IMR-90 (cell line): ENCODE results near the gene FOLR2. TPM values are rescaled to one million over a fixed set of nuclear protein-coding genes. Genes with fewer than 3 reads are reported as not detected.

Source experiments
- ATAC-seq: fragments of 200-7000 bp; cut with Tn5 transposase; 2 replicates; pipeline ENCODE4 v1.9.1; 2020; ENCODE audit warnings: low read depth, mild to moderate bottlenecking, moderate library complexity
- BruUV-seq: library from RNA; stranded (reverse); fragments of 400-500 nt; replicated peaks from 2 replicates; lab custom pipeline; 2021; lab: Mats Ljungman, UMichigan
- CTCF ChIA-PET: fragments of 300-600 bp; formaldehyde crosslinking; extraction: SDS; loops from one replicate; lab custom pipeline; 2021; ENCODE audit warnings: antibody characterized with exemption; lab: Yijun Ruan, JAX
- POLR2A ChIA-PET: fragments of 300-600 bp; sonication (Branson Sonifier 250); formaldehyde crosslinking; loops from one replicate; lab custom pipeline; 2022; ENCODE audit warnings: antibody characterized with exemption; ENCODE audit not compliant: unreplicated experiment; lab: Charles Lee
- DNase-seq: peaks from one replicate; pipeline ENCODE4 v3.0.0; 2013
- H2AFZ ChIP-seq: replicated peaks from 2 replicates; pipeline ENCODE3; 2013; ENCODE audit warnings: low read length, mild to moderate bottlenecking; ENCODE audit not compliant: poor library complexity
- H2AK5ac ChIP-seq: 2 replicates; pipeline ENCODE4 v1.6.1; 2013; ENCODE audit warnings: low read depth, low read length, inconsistent platforms
- H2AK9ac ChIP-seq: replicated peaks from 2 replicates; pipeline ENCODE3; 2013; ENCODE audit warnings: mild to moderate bottlenecking, low read depth, low read length, moderate library complexity; ENCODE audit not compliant: poor library complexity
- H2BK120ac ChIP-seq: 2 replicates; pipeline ENCODE4 v1.6.1; 2013; ENCODE audit warnings: low read depth, low read length, inconsistent platforms
- H2BK15ac ChIP-seq: 3 replicates; pipeline ENCODE4 v1.6.1; 2013; ENCODE audit warnings: low read depth, low read length, inconsistent platforms
- H2BK20ac ChIP-seq: 2 replicates; pipeline ENCODE4 v1.6.1; 2013; ENCODE audit warnings: low read depth, mild to moderate bottlenecking, inconsistent platforms, low read length, moderate library complexity
- H2BK5ac ChIP-seq: 2 replicates; pipeline ENCODE4 v1.6.1; 2013; ENCODE audit warnings: mild to moderate bottlenecking, low read depth, low read length, inconsistent platforms; ENCODE audit not compliant: poor library complexity, severe bottlenecking
- H3K14ac ChIP-seq: replicated peaks from 2 replicates; pipeline ENCODE4 v1.6.1; 2013; ENCODE audit warnings: low read depth, low read length, inconsistent platforms
- H3K18ac ChIP-seq: 2 replicates; pipeline ENCODE4 v1.6.1; 2013; ENCODE audit warnings: low read depth, low read length, control low read depth
- H3K23ac ChIP-seq: 2 replicates; pipeline ENCODE4 v1.6.1; 2013; ENCODE audit warnings: low read depth, low read length, inconsistent platforms
- H3K27ac ChIP-seq: 2 replicates; pipeline ENCODE4 v1.5.1; 2013; ENCODE audit warnings: mild to moderate bottlenecking, control low read depth, low read length; ENCODE audit not compliant: insufficient read depth
- H3K27me3 ChIP-seq: 2 replicates; pipeline ENCODE4 v1.6.1; 2013; ENCODE audit warnings: low read length; ENCODE audit not compliant: control insufficient read depth, insufficient read depth
- H3K36me3 ChIP-seq: 2 replicates; pipeline ENCODE4 v1.6.1; 2013; ENCODE audit warnings: low read length, mixed read lengths; ENCODE audit not compliant: control insufficient read depth, insufficient read depth
- H3K4ac ChIP-seq: 2 replicates; pipeline ENCODE4 v1.6.1; 2013; ENCODE audit warnings: low read depth, low read length, inconsistent platforms
- H3K4me1 ChIP-seq: 2 replicates; pipeline ENCODE4 v1.6.1; 2013; ENCODE audit warnings: low read length, mixed read lengths; ENCODE audit not compliant: control insufficient read depth, insufficient read depth
- H3K4me2 ChIP-seq: 2 replicates; pipeline ENCODE4 v1.6.1; 2013; ENCODE audit warnings: low read depth, mild to moderate bottlenecking, control low read depth, low read length, moderate library complexity
- H3K4me3 ChIP-seq: 2 replicates; pipeline ENCODE4 v1.5.1; 2013; ENCODE audit warnings: low read depth, mild to moderate bottlenecking, control low read depth, low read length, moderate library complexity; ENCODE audit not compliant: insufficient read depth
- H3K56ac ChIP-seq: 2 replicates; pipeline ENCODE4 v1.6.1; 2013; ENCODE audit warnings: low read length, inconsistent platforms; ENCODE audit not compliant: insufficient read depth; ENCODE audit errors: extremely low read depth
- H3K79me1 ChIP-seq, 2 experiments: 2 replicates each; pipeline ENCODE4 v1.6.1; 2013; ENCODE audit warnings: low read length in 2 of 2, inconsistent platforms in 1 of 2, low read depth in 1 of 2
- H3K9ac ChIP-seq: 2 replicates; pipeline ENCODE4 v1.6.1; 2013; ENCODE audit warnings: low read depth, low read length, control low read depth
- H3K9me1 ChIP-seq: 2 replicates; pipeline ENCODE4 v1.6.1; 2013; ENCODE audit warnings: low read length, inconsistent platforms; ENCODE audit not compliant: insufficient read depth
- H3K9me3 ChIP-seq: 2 replicates; pipeline ENCODE4 v1.6.1; 2013; ENCODE audit warnings: low read length; ENCODE audit not compliant: control insufficient read depth, insufficient read depth
- H4K20me1 ChIP-seq: 2 replicates; pipeline ENCODE4 v1.6.1; 2013; ENCODE audit warnings: low read length, inconsistent platforms; ENCODE audit not compliant: insufficient read depth
- H4K5ac ChIP-seq: 2 replicates; pipeline ENCODE4 v1.6.1; 2013; ENCODE audit warnings: mild to moderate bottlenecking, low read depth, low read length, control low read depth
- H4K8ac ChIP-seq, 2 experiments: 2 replicates each; pipeline ENCODE4 v1.6.1; 2013; ENCODE audit warnings: low read depth in 2 of 2, low read length in 2 of 2, control low read depth in 1 of 2, inconsistent platforms in 1 of 2
- H4K91ac ChIP-seq: 2 replicates; pipeline ENCODE4 v1.6.1; 2013; ENCODE audit warnings: low read depth, low read length, inconsistent platforms; ENCODE audit not compliant: insufficient read depth
- BHLHE40 ChIP-seq: fragments of 150-350 bp; IDR thresholded peaks from 2 replicates; pipeline ENCODE4 v1.6.1; 2016; ENCODE audit warnings: mild to moderate bottlenecking, low read depth, low read length
- FOS ChIP-seq: fragments of 150-350 bp; IDR thresholded peaks from 2 replicates; pipeline ENCODE4 v1.6.1; 2016; ENCODE audit warnings: low read depth, low read length
- MXI1 ChIP-seq: IDR thresholded peaks from 2 replicates; pipeline ENCODE4 v1.6.1; 2012; ENCODE audit warnings: low read depth, mild to moderate bottlenecking, low read length, moderate library complexity, borderline replicate concordance
- NFE2L2 ChIP-seq: fragments of 150-350 bp; IDR thresholded peaks from 2 replicates; pipeline ENCODE4 v1.6.1; 2016; ENCODE audit warnings: low read depth, mild to moderate bottlenecking, low read length
- RAD21 ChIP-seq: IDR thresholded peaks from 2 replicates; pipeline ENCODE4 v1.6.1; 2012; ENCODE audit warnings: low read length, improper control_type of control experiment
- WGBS, 2 experiments: methylation state at CpG; one replicate each; pipeline versions ENCODE4 v1.1.5 to v1.1.7; 2013; ENCODE audit warnings: missing lambda C conversion rate in 2 of 2; ENCODE audit not compliant: insufficient read length in 1 of 2; ENCODE audit errors: extremely low coverage in 2 of 2; 5-methylcytosine and 5-hydroxymethylcytosine counted together
- dilution Hi-C: fragments of 300-500 bp; cut with HindIII; formaldehyde crosslinking; loops from one replicate; pipeline ENCODE4 v1.14.3; 2018; ENCODE audit warnings: low sequenced_read_pairs; ENCODE audit not compliant: unreplicated experiment
- in situ Hi-C: fragments of 300-500 bp; cut with MboI; formaldehyde crosslinking; loops from 3 replicates; pipeline ENCODE4 v1.14.3; 2019; ENCODE audit warnings: low sequenced_read_pairs, inconsistent platforms, mixed read lengths
- intact Hi-C: fragments of 100-400 bp; cut with micrococcal nuclease; formaldehyde crosslinking; loops from 2 replicates; pipeline ENCODE4 v1.10.0; 2022
- polyA plus RNA-seq, 3 experiments: library from polyadenylated mRNA; depleted of rRNA; stranded (reverse); fragments of >200 nt; gene quantifications; 2 replicates each; pipeline ENCODE4 v1.2.3, GENCODE V29; 2012; ENCODE audit warnings: low replicate concordance in 1 of 3
- total RNA-seq: library from RNA; depleted of rRNA; stranded (reverse); fragments of >200 nt; gene quantifications from 2 replicates; pipeline ENCODE4 v1.2.3, GENCODE V29; 2012

Gene FOLR2
- total and polyA plus RNA-seq, 2 of the 4 experiments (the other 2 are of a cell fraction), result not detected

DNA sequence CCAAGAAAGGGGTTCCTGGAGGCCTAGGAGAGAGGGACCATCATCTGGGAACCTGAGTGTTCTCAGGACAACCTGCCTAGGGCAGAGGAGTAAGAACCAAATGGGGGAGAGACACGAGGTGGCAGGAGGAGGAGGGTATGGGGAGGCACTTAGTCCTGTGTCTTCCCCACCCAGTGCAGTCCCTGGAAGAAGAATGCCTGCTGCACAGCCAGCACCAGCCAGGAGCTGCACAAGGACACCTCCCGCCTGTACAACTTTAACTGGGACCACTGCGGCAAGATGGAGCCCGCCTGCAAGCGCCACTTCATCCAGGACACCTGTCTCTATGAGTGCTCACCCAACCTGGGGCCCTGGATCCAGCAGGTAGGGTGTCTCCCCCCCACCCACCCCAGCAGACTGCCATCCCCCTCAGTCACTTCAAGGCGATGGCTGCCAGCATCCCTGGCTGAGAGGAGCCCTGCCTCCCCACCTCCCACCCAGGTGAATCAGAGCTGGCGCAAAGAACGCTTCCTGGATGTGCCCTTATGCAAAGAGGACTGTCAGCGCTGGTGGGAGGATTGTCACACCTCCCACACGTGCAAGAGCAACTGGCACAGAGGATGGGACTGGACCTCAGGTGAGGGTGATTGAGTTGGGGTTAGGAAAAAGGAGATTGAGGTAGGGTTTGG lies 4.2 kb downstream of the FOLR2 start:
- H3K4me3 ChIP-seq, result no peak overlapping the region
- no peaks in the 10 kb centered on the region for H3K36me3 ChIP-seq
- H4K20me1 ChIP-seq, result peaks cover 8% of the 10 kb centered on the region
- ChIA-PET POLR2A (no interaction called here), CTCF (no interaction called here)
- peaks cover 29% of the 10 kb centered on the region for H3K27me3 ChIP-seq
- no peak overlapping the region for H2AK9ac ChIP-seq
- no peak for TF ChIP-seq NFE2L2
- TF ChIP-seq FOS, result no peak
- TF ChIP-seq MXI1, result no peak
- TF ChIP-seq RAD21, result no peak
- no peak for TF ChIP-seq BHLHE40
- no peak overlapping the region for H3K56ac ChIP-seq
- H4K91ac ChIP-seq, result no peak overlapping the region
- H3K4me2 ChIP-seq, result no peak overlapping the region
- H2BK120ac ChIP-seq, result no peak overlapping the region
- no peak overlapping the region; the same call in 1 of the 2 replicates for H2AK5ac ChIP-seq
- no peak overlapping the region for H2BK15ac ChIP-seq
- no peak overlapping the region for H4K8ac ChIP-seq
- dilution Hi-C loops (no loop called here), in situ Hi-C loops (no loop called here), intact Hi-C loops (no loop called here)
- no peak overlapping the region for H2BK20ac ChIP-seq
- ATAC-seq (no peak), DNase-seq (no peak)
- H4K5ac ChIP-seq, result no peak overlapping the region
- no peaks in the 10 kb centered on the region for H3K9me3 ChIP-seq
- H2BK5ac ChIP-seq, result no peak overlapping the region
- BruUV-seq, result no TSS peak
- no peak overlapping the region for H3K14ac ChIP-seq
- H3K9me1 ChIP-seq, result peaks cover 4% of the 10 kb centered on the region; the same call in 1 of the 2 replicates
- H3K4me1 ChIP-seq, result peaks cover 4% of the 10 kb centered on the region; the same call in 1 of the 2 replicates
- H3K9ac ChIP-seq, result no peak overlapping the region
- H2AFZ ChIP-seq, result no peak overlapping the region
- no peak overlapping the region for H3K18ac ChIP-seq
- H3K27ac ChIP-seq, result no peak overlapping the region
- no peak overlapping the region for H3K4ac ChIP-seq
- WGBS, 2 experiments, result 86% methylated on average over 4 of the region's 10 CpGs; no CpG with 5 or more reads in 1 of the 2 experiments
- H3K23ac ChIP-seq, result no peak overlapping the region
- peaks cover 11 to 15% of the 10 kb centered on the region in 2 experiments; a peak in 3 of 4 replicates for H3K79me1 ChIP-seq
